Hematopoietic multipotent progenitor cell treated with erythropoietin and hydrocortisone succinate and interleukin-3 and kit ligand, for 8 days (in vitro differentiated cells): ENCODE measurements around the gene MYO10.

Experiments
- DNase-seq: peaks from one replicate; pipeline ENCODE4 v3.0.0-alpha.2; 2015

The MYO10 gene

GRCh38 chr5:16695779-16696178 is 240.3 kb downstream of the MYO10 start:
- no peak for DNase-seq

DNA sequence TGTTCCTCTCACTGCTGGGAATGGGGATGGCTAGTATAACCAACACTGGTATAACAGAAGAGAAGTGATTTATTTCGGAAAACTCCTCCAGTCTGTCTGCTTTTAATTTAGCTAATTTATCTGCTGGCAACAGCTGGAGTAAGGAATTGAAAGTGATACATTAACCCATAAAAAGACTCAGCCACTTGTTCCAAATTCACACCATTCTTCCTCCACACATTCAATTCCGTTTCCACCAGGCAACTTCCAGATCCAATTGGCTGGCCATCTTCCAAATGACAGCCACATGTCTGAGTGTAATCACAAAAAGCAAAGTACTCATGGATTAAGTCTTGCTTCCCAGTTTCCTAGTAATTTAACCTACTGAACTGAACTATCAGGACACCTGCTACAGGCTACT is 242.2 kb downstream of the MYO10 start:
- DNase-seq = no peak

DNA sequence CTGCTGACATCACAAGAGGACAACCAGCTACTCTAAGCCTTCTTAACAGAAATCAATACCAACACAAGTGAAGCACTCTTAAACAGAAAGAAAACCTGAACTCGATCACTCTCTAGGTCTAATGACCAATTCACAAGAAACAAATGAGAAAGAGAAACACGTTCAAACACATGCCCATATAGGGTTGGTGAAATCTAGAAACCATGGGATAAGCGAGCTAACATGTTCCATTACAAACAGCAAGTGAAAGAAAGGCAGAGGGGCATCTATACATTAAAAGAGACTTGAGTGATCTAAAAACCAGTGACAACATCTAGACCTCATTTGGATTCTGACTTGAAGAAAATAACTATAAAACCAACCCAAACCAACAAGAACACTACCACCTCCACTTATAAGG is 244.4 kb downstream of the MYO10 start:
- DNase-seq = no peak

DNA sequence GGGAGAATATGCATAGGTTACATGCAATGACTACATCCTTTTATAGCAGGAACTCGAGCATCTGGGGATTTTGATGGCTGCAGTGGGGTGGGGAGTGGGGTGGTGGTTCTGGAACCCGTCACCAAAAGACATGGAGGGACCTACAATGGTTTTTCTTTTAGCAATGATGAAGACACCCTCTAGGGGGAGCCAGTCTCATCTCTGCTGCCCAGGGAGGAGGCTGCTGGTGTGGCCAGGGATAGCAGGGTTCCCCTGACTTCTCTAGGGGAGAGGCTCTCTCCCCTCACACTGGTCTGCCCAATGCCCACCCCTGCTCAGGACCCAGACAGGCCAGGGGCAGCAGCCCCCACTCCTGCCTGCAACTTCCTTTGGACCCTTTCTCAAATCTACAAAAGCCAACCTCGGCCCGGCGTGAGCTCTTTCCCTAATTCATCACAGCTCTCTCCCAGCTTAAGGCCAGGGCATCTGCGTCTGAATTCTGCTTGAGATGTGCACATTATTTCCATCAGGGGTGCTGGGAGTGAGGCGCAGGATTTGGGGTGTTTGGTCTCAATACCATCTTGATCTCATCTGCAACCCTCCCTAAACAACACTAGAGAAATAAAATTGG is 245.7 kb downstream of the MYO10 start:
- peak; percentile 45 for DNase-seq

DNA sequence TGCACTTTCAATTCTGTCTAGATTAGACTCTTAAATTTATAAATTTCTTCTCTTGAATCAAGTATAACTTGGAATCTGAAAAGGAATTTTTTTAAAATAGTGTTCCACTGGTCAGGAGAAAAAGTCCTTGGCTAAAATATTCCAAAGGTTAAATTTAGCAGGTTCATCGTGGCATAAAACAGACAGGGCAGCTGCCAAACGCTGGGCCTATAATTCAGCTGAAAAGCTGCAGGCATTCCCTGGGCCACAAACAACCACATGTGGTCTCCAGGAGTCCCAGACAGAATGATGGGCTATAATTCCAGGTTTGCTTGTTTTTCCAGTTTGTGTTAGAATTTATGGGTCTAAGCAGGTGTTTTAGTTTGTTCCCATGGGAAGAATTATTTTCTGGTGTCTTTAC is 248.2 kb downstream of the MYO10 start:
- no peak for DNase-seq

GRCh38 chr5:16685069-16685468 is 251.0 kb downstream of the MYO10 start:
- DNase-seq = no peak

GRCh38 chr5:16681876-16682275 is 254.2 kb downstream of the MYO10 start:
- DNase-seq = no peak

DNA sequence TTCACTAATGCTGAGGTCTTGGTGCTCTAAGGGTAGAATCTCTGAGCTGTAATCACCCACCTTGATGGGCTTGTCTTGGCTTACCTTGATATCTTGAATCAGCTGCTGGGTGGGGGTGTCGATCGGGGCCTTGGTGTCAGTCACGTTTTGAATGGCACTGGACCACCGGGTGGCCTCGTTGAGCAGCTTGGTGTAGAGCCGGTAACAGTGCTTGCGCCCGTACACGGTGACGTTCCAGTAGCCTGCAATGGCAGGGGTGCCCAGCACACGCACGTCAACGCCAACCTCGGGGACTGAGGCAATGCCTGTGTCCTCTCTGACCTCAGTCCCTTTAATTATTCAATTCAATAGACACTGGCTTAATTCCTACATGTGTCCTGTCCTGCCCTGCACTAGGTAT is 256.2 kb downstream of the MYO10 start:
- DNase-seq = no peak

- DNase-seq = no peak
Observed at GRCh38 chr5:16679190-16679589, 256.9 kb downstream of the MYO10 start.

DNA sequence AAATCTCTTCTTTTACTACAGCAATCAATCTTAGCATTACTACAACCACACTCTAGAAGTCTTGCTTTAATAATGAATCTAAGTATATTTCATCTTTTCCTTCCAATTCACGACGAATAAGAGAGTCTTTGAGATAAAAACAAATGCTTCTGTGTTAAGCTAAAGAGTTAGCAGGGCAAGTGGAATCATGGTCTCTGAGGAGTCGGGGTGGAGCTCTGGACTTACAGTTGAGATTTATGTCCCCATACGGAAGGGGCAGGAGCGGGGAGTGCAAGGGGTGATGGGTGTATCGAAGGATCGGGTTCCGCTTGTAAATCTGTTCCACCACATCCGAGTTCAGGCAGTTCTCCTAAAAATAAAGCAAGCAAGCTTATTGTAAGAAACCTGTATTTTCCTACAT is 260.3 kb downstream of the MYO10 start:
- DNase-seq = no peak

GRCh38 chr5:16674750-16675149 is 261.3 kb downstream of the MYO10 start:
- no peak for DNase-seq

- no peak for DNase-seq
Observed at GRCh38 chr5:16673241-16674201, 262.6 kb downstream of the MYO10 start.

DNA sequence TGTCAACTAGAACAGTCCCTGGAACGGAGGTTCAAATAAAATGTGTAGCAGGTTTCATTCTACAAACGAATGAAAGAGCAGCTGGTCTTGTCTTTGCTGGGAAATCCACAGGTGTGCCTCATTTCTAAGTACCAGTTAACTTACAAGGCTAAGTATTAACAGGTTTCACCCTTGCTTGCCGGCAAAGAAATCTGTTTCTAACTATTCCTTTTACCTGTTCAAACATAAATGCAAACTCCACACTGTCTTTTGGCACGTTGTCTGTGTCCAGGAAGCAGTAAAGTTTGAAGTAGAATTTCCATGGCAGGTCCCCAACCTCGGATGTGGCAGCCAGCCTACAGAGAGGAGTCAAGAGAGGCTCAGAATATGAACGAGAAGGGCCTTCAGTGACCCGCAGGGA is 264.9 kb downstream of the MYO10 start:
- no peak for DNase-seq

DNA sequence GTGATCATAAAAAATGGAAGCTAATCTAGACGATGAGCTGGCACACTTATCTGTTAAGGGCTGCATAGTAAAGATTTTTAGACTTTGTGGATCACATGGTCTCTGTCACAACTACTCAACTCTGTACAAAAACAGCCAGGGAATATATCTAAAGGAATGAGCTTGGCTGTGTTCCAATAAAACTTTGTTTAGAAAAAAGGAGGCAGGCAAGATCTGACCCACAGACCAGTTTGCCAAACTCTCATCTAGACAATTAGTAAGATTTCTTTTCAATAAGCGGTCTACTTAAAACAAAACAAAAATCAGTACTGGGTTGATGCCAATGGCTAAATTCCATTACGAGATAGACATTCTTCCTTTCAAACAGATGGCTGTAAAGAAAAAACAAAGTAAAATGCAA is 266.3 kb downstream of the MYO10 start:
- no peak for DNase-seq

DNA sequence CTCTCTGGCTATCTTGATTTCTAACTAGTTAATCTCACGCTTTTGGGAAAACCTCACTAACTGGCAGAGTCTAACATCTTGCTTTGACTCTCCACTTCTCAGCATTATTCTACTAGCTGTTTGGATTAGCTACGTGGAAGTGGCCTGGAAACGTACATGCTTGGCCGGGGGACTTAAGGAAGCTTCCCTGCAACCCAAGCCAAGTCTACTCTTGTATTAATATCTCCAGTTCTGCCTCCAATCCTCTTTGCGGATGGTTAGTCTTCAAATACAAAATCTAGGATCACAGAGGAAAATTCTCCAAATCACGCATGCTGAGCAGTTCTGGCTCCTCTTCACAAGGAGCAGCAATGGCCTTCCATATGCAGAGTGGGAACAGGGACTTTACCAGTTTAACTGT is 267.5 kb downstream of the MYO10 start:
- no peak for DNase-seq

- DNase-seq = no peak
Observed at GRCh38 chr5:16668194-16668593, 267.9 kb downstream of the MYO10 start.

- DNase-seq = no peak
Observed at GRCh38 chr5:16666883-16667398, 269.1 kb downstream of the MYO10 start.

DNA sequence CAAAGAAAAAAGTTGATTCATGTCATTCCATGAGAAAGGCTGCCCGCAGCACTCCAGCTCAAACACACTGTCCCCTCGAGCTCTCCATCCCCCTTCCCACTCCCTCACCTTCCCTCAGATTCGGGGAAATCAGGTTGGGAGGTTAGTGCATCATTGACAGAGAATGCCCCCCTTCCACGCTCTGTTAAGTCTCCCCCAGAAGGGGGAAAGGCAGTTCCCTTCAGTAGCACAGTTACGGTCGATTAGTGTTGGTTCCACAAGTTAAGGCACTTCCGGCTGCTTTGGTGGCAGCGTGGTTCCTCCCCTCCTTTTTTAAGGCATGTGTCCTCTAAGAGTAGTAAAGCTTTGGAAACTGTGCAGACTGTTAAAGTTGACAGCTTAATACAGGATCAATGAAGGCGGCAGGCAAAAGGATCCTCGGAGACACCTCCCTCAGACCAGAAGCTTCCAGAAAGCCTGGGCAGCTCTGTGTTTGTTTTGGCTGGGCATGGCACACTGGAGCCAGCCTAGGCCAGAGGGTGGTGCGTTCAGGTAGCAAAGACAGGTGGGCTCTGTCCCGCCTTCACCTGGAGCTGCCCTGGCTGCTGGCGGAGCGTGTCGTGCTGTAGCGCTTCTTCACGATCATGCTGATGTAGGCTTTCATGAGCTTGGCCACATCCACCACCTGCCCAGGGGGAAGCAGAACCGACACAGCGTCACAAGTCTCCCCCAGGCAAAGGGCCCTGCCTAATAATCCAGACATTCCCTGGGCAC is 269.8 kb downstream of the MYO10 start:
- DNase-seq = no peak

GRCh38 chr5:16665601-16666000 is 270.5 kb downstream of the MYO10 start:
- no peak for DNase-seq

DNA sequence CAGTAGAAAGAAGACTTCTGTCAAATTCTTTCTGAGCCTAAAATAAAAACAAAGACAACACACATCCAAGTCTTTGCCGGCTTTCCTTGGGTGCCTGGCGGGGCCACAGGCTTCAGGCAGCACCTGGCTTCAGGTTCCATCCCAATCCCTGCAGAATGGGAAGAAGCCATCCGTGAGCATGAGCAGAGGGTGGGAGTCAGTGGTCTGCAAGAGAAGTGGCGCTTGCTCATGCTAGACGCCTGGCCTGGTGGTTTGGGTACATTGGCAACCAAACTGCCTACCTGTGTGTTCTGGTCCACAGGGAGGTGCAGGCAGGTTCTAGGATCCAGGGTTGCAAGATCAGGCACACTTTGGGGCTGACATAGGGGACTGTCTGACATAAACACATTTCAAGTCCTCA is 271.7 kb downstream of the MYO10 start:
- DNase-seq = no peak

DNA sequence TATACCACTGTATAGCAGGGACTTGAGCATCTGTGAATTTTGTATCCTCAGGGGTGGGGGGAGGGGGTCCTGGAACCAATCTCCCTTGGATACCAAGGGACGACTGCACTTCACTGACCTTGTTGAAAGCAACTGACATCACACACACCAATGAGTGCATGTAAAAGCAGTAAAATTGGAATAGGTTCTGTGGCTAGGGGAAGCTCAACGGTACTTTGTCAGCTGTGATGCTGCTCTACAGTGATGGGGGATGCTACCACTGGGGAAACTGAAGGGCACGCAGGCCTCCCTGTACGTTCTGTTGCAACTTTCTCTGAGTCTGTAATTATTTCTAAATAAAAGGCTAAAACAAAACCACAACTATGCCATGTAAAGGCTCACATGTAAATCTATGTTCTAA is 272.2 kb downstream of the MYO10 start:
- DNase-seq = no peak

- DNase-seq = no peak
Observed at GRCh38 chr5:16661713-16662112, 274.4 kb downstream of the MYO10 start.

GRCh38 chr5:16660982-16661381 is 275.1 kb downstream of the MYO10 start:
- DNase-seq = no peak

- no peak for DNase-seq
Observed at GRCh38 chr5:16659536-16659935, 276.6 kb downstream of the MYO10 start.
